ENCODE data around the gene CBR1. TPM values are rescaled to one million over a fixed set of nuclear protein-coding genes. Genes with fewer than 3 reads are reported as not detected.

CBR1 gene
- total and polyA plus RNA-seq, 9 of the 15 experiments (the other 6 are each of a cell fraction or from before 2014, with no cell fraction given) = 2.5 to 33.8 (median 15.1) TPM

DNA sequence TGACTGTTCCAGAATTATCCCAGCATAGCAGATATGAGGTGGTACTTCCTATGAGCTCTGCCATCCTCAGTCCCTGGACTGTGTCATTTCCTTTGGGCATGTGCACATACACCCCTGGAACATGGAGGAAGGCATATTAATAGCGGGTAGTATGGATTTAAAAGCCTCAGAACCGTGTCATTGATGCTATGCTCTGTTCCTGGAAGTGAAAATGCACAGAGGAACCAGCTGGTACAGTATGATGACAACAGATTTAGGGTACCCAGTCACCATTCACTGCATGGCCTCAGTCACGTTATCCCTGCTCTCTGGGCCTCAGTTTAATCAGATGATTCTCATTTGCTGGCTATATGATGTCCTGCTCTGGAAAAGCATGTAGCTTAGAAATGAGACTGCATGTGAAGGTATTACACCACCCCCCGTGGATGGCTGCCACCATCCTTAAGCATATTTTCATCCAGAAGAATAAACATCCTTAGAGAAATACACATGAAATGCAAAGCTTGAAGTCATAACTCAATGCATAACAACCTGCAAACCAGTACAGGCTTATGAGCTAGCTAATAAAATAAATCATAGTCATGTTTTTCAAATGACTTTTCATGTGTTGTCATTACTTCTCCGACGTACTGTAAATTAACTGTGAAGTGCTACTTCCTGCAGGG lies 47.3 kb upstream of the CBR1 start:
- POLR2A ChIA-PET = interaction anchor here (0.6 kb wide), 1 partner anchor 67 kb away, joined by 3 read pairs; no protein-coding TSS in a partner anchor
- in situ Hi-C loops (cut with MboI) = no loop called here

More for the DNA sequence above, 47.3 kb upstream of the CBR1 start:
- Histone ChIP-seq H3K27me3 (ENCODE audit: control insufficient read depth in 2 of 2, insufficient read depth in 2 of 2, low read length in 2 of 2) (peaks cover 32 to 37% of the 10 kb centered on the region in 2 experiments), H3K4me3 (no peak overlapping the region), H3K79me2 (ENCODE audit: control insufficient read depth, insufficient read depth, low read length) (no peaks in the 10 kb centered on the region), H2AFZ (ENCODE audit: low read depth, low read length) (no peak overlapping the region), H3K9me3 (replicated peaks; ENCODE audit: control insufficient read depth, insufficient read depth, low read depth, low read length) (no peaks in the 10 kb centered on the region), H3K9me1 (ENCODE audit: control insufficient read depth, insufficient read depth, low read length) (no peaks in the 10 kb centered on the region), H4K20me1 (replicated peaks; ENCODE audit: control insufficient read depth, insufficient read depth, low read length) (no peaks in the 10 kb centered on the region), H3K4me1 (replicated peaks in 1 of 2; ENCODE audit: control insufficient read depth in 2 of 2, insufficient read depth in 2 of 2, low read length in 2 of 2) (no peaks in the 10 kb centered on the region), H3K4me2 (ENCODE audit: insufficient read depth, low read length) (no peak overlapping the region), H3K27ac (ENCODE audit: extremely low read depth, low read depth, low read length) (no peak overlapping the region), H3K9ac (ENCODE audit: insufficient read depth in 1 of 2, low read depth in 2 of 2, low read length in 2 of 2) (no peak overlapping the region), H3K36me3 (ENCODE audit: control insufficient read depth, insufficient read depth, low read length) (no peaks in the 10 kb centered on the region)
- intact Hi-C loops (cut with micrococcal nuclease) = loop anchor here (10.0 kb wide), 1 partner anchor 178 kb away; no protein-coding TSS in a partner anchor
- TF ChIP-seq ZNF717 (CRISPR knock-in tag; IDR thresholded peaks at IDR 0.05) (no peak), RBM17 (IDR thresholded peaks at IDR 0.05; ENCODE audit: borderline replicate concordance, low read depth, low read length) (no peak), ZC3H8 (IDR thresholded peaks at IDR 0.05) (no peak), CHCHD3 (CRISPR knock-in tag; IDR thresholded peaks at IDR 0.05) (no peak), HNRNPLL (IDR thresholded peaks at IDR 0.05; ENCODE audit: low read depth, low read length, poor library complexity, severe bottlenecking) (no peak), SPI1 (IDR thresholded peaks at IDR 0.05; ENCODE audit: borderline replicate concordance, low read depth, low read length) (no peak), FOXM1 (IDR thresholded peaks at IDR 0.05; ENCODE audit: low read depth) (no peak), FOXM1 (CRISPR knock-in tag; IDR thresholded peaks at IDR 0.05; ENCODE audit: low read depth) (no peak)
- TF ChIP-seq, protein P1, sequence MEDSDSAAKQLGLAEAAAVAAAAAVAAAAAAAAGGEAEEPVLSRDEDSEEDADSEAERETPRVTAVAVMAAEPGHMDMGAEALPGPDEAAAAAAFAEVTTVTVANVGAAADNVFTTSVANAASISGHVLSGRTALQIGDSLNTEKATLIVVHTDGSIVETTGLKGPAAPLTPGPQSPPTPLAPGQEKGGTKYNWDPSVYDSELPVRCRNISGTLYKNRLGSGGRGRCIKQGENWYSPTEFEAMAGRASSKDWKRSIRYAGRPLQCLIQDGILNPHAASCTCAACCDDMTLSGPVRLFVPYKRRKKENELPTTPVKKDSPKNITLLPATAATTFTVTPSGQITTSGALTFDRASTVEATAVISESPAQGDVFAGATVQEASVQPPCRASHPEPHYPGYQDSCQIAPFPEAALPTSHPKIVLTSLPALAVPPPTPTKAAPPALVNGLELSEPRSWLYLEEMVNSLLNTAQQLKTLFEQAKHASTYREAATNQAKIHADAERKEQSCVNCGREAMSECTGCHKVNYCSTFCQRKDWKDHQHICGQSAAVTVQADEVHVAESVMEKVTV (CRISPR knock-in tag; IDR thresholded peaks at IDR 0.05) = no peak
- TF ChIP-seq, protein P2, sequence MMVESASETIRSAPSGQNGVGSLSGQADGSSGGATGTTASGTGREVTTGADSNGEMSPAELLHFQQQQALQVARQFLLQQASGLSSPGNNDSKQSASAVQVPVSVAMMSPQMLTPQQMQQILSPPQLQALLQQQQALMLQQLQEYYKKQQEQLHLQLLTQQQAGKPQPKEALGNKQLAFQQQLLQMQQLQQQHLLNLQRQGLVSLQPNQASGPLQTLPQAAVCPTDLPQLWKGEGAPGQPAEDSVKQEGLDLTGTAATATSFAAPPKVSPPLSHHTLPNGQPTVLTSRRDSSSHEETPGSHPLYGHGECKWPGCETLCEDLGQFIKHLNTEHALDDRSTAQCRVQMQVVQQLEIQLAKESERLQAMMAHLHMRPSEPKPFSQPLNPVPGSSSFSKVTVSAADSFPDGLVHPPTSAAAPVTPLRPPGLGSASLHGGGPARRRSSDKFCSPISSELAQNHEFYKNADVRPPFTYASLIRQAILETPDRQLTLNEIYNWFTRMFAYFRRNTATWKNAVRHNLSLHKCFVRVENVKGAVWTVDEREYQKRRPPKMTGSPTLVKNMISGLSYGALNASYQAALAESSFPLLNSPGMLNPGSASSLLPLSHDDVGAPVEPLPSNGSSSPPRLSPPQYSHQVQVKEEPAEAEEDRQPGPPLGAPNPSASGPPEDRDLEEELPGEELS (CRISPR knock-in tag; IDR thresholded peaks at IDR 0.05; ENCODE audit: borderline replicate concordance) = no peak
- TF ChIP-seq, protein P3, sequence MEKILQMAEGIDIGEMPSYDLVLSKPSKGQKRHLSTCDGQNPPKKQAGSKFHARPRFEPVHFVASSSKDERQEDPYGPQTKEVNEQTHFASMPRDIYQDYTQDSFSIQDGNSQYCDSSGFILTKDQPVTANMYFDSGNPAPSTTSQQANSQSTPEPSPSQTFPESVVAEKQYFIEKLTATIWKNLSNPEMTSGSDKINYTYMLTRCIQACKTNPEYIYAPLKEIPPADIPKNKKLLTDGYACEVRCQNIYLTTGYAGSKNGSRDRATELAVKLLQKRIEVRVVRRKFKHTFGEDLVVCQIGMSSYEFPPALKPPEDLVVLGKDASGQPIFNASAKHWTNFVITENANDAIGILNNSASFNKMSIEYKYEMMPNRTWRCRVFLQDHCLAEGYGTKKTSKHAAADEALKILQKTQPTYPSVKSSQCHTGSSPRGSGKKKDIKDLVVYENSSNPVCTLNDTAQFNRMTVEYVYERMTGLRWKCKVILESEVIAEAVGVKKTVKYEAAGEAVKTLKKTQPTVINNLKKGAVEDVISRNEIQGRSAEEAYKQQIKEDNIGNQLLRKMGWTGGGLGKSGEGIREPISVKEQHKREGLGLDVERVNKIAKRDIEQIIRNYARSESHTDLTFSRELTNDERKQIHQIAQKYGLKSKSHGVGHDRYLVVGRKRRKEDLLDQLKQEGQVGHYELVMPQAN (IDR thresholded peaks at IDR 0.05; ENCODE audit: borderline replicate concordance) = no peak
- WGBS (ENCODE audit: insufficient coverage, low coverage, missing lambda C conversion rate) = 1% methylated on average over 6 of the region's 6 CpGs
- ATAC-seq (no peak), DNase-seq (ENCODE audit: extremely low read depth in 1 of 4, low spot score in 3 of 4) (no peak), FAIRE-seq (no peak)
- BruUV-seq (replicated peaks) = no TSS peak
- CTCF ChIA-PET (ENCODE audit: low intra/inter-chr PET ratio) = interaction anchor here (0.5 kb wide), 1 partner anchor 370 kb away, joined by 3 read pairs; no protein-coding TSS in a partner anchor

Measured in K562 (cell line).